BE2C (cell line): ENCODE results near the gene LRPAP1.

ENCODE experiments used
- DNase-seq: peaks from one replicate; pipeline ENCODE4 v3.0.0-alpha.2; 2020
- H3K27me3 ChIP-seq: fragments of 250-450 bp; sonication (Bioruptor Pico); 2 replicates; pipeline ENCODE4 v1.5.1; 2020; ENCODE audit warnings: mild to moderate bottlenecking
- H3K36me3 ChIP-seq: fragments of 250-450 bp; sonication (Bioruptor Pico); 2 replicates; pipeline ENCODE4 v1.5.1; 2020; ENCODE audit warnings: mild to moderate bottlenecking
- H3K4me1 ChIP-seq: fragments of 250-450 bp; sonication (Bioruptor Pico); 2 replicates; pipeline ENCODE4 v1.5.1; 2020
- H3K4me3 ChIP-seq: 2 replicates; pipeline ENCODE4 v1.5.1; 2011; ENCODE audit warnings: low read depth, low read length
- H3K9me3 ChIP-seq: fragments of 250-450 bp; sonication (Bioruptor Pico); 2 replicates; pipeline ENCODE4 v1.5.1; 2020
- TF ChIP-seq, protein P1 (sequence below): IDR thresholded peaks from 2 replicates; pipeline ENCODE4 v1.5.1; 2012; ENCODE audit warnings: mild to moderate bottlenecking, low read depth, low read length

LRPAP1 gene

DNA sequence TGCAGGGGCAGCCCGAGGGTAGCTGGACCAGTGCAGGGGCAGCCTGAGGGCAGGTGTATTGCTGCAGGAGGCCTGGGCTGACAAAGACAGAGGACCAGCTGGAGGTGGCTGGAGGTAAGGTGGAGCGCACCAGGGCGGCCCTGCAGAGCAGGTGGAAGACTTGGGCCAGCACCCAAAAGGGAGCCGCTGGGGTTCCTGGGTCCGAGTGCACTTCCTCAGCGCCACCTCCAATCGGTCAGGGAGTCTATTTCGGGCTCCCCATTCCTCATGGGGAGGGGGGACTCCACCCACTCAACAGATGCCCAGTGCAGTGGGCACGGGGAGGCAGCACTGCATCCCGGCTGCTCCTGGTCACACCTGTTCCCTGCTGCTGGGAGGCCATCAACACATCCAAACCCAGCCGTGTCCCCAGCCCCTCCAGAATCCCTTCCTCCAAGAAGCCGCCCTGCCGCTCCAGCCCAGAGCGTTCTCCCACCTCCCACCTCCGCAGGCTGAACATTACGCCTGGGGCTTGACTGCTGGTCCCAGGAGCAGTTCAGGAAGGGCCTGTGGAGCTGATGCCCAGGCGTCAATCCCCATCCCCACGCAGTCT is 1.5 kb downstream of the LRPAP1 start:
- peak overlapping the region; percentile 76 for H3K4me3 ChIP-seq
- no peaks in the 10 kb centered on the region for H3K9me3 ChIP-seq
- H3K36me3 ChIP-seq = peaks cover 11% of the 10 kb centered on the region; the same call in 1 of the 2 replicates
- DNase-seq = no peak
- no peaks in the 10 kb centered on the region for H3K27me3 ChIP-seq
- H3K4me1 ChIP-seq = no peaks in the 10 kb centered on the region; the same call in 1 of the 2 replicates
- TF ChIP-seq, protein P1, sequence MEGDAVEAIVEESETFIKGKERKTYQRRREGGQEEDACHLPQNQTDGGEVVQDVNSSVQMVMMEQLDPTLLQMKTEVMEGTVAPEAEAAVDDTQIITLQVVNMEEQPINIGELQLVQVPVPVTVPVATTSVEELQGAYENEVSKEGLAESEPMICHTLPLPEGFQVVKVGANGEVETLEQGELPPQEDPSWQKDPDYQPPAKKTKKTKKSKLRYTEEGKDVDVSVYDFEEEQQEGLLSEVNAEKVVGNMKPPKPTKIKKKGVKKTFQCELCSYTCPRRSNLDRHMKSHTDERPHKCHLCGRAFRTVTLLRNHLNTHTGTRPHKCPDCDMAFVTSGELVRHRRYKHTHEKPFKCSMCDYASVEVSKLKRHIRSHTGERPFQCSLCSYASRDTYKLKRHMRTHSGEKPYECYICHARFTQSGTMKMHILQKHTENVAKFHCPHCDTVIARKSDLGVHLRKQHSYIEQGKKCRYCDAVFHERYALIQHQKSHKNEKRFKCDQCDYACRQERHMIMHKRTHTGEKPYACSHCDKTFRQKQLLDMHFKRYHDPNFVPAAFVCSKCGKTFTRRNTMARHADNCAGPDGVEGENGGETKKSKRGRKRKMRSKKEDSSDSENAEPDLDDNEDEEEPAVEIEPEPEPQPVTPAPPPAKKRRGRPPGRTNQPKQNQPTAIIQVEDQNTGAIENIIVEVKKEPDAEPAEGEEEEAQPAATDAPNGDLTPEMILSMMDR = no peak

DNA sequence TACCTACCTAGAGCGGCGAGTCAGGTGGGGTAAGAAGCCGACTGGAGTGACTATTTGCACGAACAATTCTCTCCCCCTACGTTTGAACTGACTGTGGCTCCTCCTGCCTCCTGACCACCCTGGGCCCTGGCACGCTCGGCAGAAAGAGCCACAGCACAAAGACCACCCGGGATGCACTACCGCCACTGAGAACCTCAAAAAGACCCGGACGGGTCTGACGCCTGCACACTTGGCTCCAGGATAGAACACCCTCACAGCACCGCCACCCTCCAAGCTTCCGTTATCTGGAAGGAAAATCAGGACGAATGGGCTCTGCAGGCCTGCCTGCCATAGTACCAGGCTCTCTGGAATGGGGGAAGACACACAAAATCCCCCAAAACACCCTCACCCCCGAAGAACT is 2.2 kb downstream of the LRPAP1 start:
- TF ChIP-seq, protein P1 = no peak
- Histone ChIP-seq H3K4me1 (no peaks in the 10 kb centered on the region; the same call in 1 of the 2 replicates), H3K9me3 (no peaks in the 10 kb centered on the region), H3K36me3 (peaks cover 11% of the 10 kb centered on the region), H3K4me3 (no peak overlapping the region), H3K27me3 (no peaks in the 10 kb centered on the region)
- DNase-seq = no peak

GRCh38 chr4:3529363-3529762 is 2.9 kb downstream of the LRPAP1 start:
- Histone ChIP-seq H3K4me3 (no peak overlapping the region), H3K9me3 (no peaks in the 10 kb centered on the region), H3K4me1 (peaks cover 2% of the 10 kb centered on the region; the same call in 1 of the 2 replicates), H3K36me3 (peaks cover 18% of the 10 kb centered on the region), H3K27me3 (no peaks in the 10 kb centered on the region)
- TF ChIP-seq, protein P1 = no peak
- no peak for DNase-seq

- Histone ChIP-seq H3K36me3 (peaks cover 29% of the 10 kb centered on the region), H3K4me3 (no peak overlapping the region), H3K4me1 (peaks cover 2% of the 10 kb centered on the region; the same call in 1 of the 2 replicates), H3K27me3 (no peaks in the 10 kb centered on the region), H3K9me3 (no peaks in the 10 kb centered on the region)
- TF ChIP-seq, protein P1 = no peak
- DNase-seq = no peak
These were observed 4.0 kb downstream of the LRPAP1 start for GRCh38 chr4:3527914-3528876.

- H3K27me3 ChIP-seq = no peaks in the 10 kb centered on the region
- TF ChIP-seq, protein P1 = no peak
- H3K4me3 ChIP-seq = no peak overlapping the region
- peaks cover 2% of the 10 kb centered on the region; the same call in 1 of the 2 replicates for H3K4me1 ChIP-seq
- peaks cover 34% of the 10 kb centered on the region for H3K36me3 ChIP-seq
- no peak for DNase-seq
- no peaks in the 10 kb centered on the region for H3K9me3 ChIP-seq
These were observed 4.9 kb downstream of the LRPAP1 start for GRCh38 chr4:3527101-3527913.
